ENCODE measurements around the gene EDIL3. TPM values are rescaled to one million over a fixed set of nuclear protein-coding genes. Genes with fewer than 3 reads are reported as not detected.

Gene EDIL3
- total RNA-seq, 1 experiment from 2014 or later: not detected

DNA sequence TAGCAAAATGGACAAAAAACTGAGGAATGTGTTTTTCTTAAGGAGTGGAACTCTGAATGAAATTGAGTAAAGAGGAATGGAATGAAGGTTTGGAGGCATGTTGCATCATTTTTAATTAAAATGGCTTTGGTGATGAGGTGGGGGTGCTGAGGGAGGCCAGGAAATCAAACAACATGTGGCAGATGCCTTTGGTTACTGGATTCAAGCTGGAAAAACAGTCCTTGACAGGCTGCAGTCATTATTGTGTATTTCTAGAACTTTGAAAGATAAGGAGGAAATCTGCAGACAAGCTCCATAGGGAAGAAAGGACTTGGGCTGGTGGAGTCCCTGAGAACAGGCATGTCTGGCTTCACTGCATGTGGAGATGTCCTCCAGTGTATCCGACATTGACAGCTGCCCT is 460.5 kb downstream of the EDIL3 start:
- Mint-ChIP-seq H3K4me1 (ENCODE audit: insufficient read depth, unreplicated experiment) (peaks cover 4% of the 10 kb centered on the region), H3K9me3 (ENCODE audit: unreplicated experiment) (no peaks in the 10 kb centered on the region), H3K4me3 (ENCODE audit: unreplicated experiment) (no peak overlapping the region), H3K27ac (ENCODE audit: low read depth, unreplicated experiment) (no peak overlapping the region), H3K36me3 (ENCODE audit: insufficient read depth, unreplicated experiment) (no peaks in the 10 kb centered on the region), H3K27me3 (ENCODE audit: insufficient read depth, unreplicated experiment) (peaks cover 69% of the 10 kb centered on the region)
- POLR2A ChIA-PET: no interaction called here
- BruUV-seq (replicated peaks): no TSS peak
- CTCF ChIA-PET: interaction anchor here (1.2 kb wide), 1 partner anchor 10 kb away, joined by 4 read pairs; no protein-coding TSS in a partner anchor
- TF ChIP-seq, protein P1, sequence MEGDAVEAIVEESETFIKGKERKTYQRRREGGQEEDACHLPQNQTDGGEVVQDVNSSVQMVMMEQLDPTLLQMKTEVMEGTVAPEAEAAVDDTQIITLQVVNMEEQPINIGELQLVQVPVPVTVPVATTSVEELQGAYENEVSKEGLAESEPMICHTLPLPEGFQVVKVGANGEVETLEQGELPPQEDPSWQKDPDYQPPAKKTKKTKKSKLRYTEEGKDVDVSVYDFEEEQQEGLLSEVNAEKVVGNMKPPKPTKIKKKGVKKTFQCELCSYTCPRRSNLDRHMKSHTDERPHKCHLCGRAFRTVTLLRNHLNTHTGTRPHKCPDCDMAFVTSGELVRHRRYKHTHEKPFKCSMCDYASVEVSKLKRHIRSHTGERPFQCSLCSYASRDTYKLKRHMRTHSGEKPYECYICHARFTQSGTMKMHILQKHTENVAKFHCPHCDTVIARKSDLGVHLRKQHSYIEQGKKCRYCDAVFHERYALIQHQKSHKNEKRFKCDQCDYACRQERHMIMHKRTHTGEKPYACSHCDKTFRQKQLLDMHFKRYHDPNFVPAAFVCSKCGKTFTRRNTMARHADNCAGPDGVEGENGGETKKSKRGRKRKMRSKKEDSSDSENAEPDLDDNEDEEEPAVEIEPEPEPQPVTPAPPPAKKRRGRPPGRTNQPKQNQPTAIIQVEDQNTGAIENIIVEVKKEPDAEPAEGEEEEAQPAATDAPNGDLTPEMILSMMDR (IDR thresholded peaks at IDR 0.05; ENCODE audit: unreplicated experiment): no peak
- DNase-seq (ENCODE audit: unreplicated experiment): no peak
- intact Hi-C loops (cut with micrococcal nuclease): no loop called here

DNA sequence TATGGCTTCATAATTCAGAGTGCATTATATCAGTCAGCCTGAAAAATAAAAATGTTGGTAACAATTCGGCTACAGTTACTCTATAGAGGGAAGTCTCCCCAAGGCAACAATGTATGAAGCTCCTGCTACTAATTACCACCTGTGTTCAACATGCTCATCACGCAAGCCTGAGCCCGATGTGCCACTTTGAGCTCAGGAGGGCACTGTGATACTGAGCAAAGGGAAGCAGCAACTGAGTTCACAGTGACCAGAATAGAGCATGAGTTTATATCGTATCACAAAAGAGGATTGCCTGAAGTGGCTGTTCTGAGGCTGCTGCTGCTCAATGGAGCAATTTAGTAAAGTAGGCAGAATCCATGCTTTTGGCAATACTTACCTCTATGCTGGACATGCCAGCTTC is 462.0 kb downstream of the EDIL3 start:
- Mint-ChIP-seq H3K27ac (ENCODE audit: low read depth, unreplicated experiment) (no peak overlapping the region), H3K4me1 (ENCODE audit: insufficient read depth, unreplicated experiment) (peaks cover 4% of the 10 kb centered on the region), H3K4me3 (ENCODE audit: unreplicated experiment) (no peak overlapping the region), H3K36me3 (ENCODE audit: insufficient read depth, unreplicated experiment) (no peaks in the 10 kb centered on the region), H3K9me3 (ENCODE audit: unreplicated experiment) (no peaks in the 10 kb centered on the region), H3K27me3 (ENCODE audit: insufficient read depth, unreplicated experiment) (peaks cover 69% of the 10 kb centered on the region)
- BruUV-seq (replicated peaks): no TSS peak
- ChIA-PET CTCF (interaction anchor here (0.6 to 0.9 kb wide), 3 partner anchors 9 to 928 kb away, joined by 3 read pairs; no protein-coding TSS in a partner anchor), POLR2A (interaction anchor here (0.6 kb wide), 1 partner anchor 25 kb away, joined by 4 read pairs; no protein-coding TSS in a partner anchor)
- intact Hi-C loops (cut with micrococcal nuclease): no loop called here
- TF ChIP-seq, protein P1 (IDR thresholded peaks at IDR 0.05; ENCODE audit: unreplicated experiment): no peak
- DNase-seq (ENCODE audit: unreplicated experiment): no peak

DNA sequence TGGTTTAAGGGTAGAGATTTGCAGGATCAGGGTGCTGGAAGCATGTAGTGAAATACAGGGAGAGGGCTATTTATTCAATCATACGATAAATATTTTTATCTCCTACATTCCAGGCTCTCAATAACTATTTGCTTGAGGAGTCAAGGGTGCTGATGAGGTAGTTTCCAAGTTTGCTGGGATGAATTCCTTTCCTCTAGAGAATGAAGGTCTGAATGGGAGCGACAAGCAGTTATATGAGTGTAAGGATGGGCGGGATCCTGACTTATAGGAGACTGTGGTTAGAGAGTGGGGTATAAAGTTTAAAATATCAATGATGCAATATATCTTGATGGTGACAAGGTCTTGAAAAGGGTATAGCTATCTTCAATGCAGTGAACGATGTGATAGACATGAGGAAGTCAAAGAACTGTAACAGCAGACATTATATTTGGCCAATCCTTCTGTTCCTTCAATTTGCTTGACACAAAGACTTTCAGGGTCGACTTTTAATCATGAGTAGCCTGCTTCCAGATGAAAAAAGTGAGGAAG is 462.9 kb downstream of the EDIL3 start:
- BruUV-seq (replicated peaks): no TSS peak
- POLR2A ChIA-PET: no interaction called here
- no peak for DNase-seq (ENCODE audit: unreplicated experiment)

More for the DNA sequence above, 462.9 kb downstream of the EDIL3 start:
- peaks cover 59% of the 10 kb centered on the region for H3K27me3 Mint-ChIP-seq (ENCODE audit: insufficient read depth, unreplicated experiment)
- peaks cover 4% of the 10 kb centered on the region for H3K4me1 Mint-ChIP-seq (ENCODE audit: insufficient read depth, unreplicated experiment)
- CTCF ChIA-PET: interaction anchor here (0.6 to 0.9 kb wide), 2 partner anchors 8 to 41 kb away, joined by 3 read pairs; no protein-coding TSS in a partner anchor
- TF ChIP-seq, protein P1 (IDR thresholded peaks at IDR 0.05; ENCODE audit: unreplicated experiment): no peak
- intact Hi-C loops (cut with micrococcal nuclease): no loop called here
- no peaks in the 10 kb centered on the region for H3K9me3 Mint-ChIP-seq (ENCODE audit: unreplicated experiment)
- no peak overlapping the region for H3K4me3 Mint-ChIP-seq (ENCODE audit: unreplicated experiment)
- H3K36me3 Mint-ChIP-seq (ENCODE audit: insufficient read depth, unreplicated experiment): no peaks in the 10 kb centered on the region
- no peak overlapping the region for H3K27ac Mint-ChIP-seq (ENCODE audit: low read depth, unreplicated experiment)
